Activated naive CD4-positive, alpha-beta T cell treated with anti-CD3 and anti-CD28 coated beads for 36 hours (primary cell): ENCODE data around the gene TAL2. TPM values are rescaled to one million over a fixed set of nuclear protein-coding genes. Genes with fewer than 3 reads are reported as not detected.

Experiments
- CTCF ChIA-PET: fragments of 350-600 bp; sonication (Branson Sonifier 250); formaldehyde crosslinking; loops from one replicate; lab custom pipeline; 2021; ENCODE audit warnings: antibody characterized with exemption; lab: Charles Lee
- DNase-seq: peaks from one replicate; pipeline ENCODE4 v3.0.0-alpha.2; 2020
- H3K27ac Mint-ChIP-seq: one replicate; pipeline ENCODE4 v1.8.0; 2021; ENCODE audit warnings: mild to moderate bottlenecking, mixed read lengths
- H3K27me3 Mint-ChIP-seq: one replicate; pipeline ENCODE4 v1.8.0; 2021; ENCODE audit warnings: low read depth, mixed read lengths
- H3K36me3 Mint-ChIP-seq: one replicate; pipeline ENCODE4 v1.8.0; 2021; ENCODE audit warnings: low read depth, mixed read lengths
- H3K4me1 Mint-ChIP-seq: one replicate; pipeline ENCODE4 v1.8.0; 2021; ENCODE audit warnings: low read depth, mixed read lengths
- H3K4me3 Mint-ChIP-seq: one replicate; pipeline ENCODE4 v1.8.0; 2021; ENCODE audit warnings: mild to moderate bottlenecking, moderate library complexity, mixed read lengths
- H3K9me3 Mint-ChIP-seq: one replicate; pipeline ENCODE4 v1.8.0; 2021; ENCODE audit warnings: mixed read lengths
- intact Hi-C: fragments of 100-400 bp; cut with micrococcal nuclease; formaldehyde crosslinking; loops from one replicate; pipeline ENCODE4 v1.15.1; 2023
- total RNA-seq, 2 experiments: library from RNA; stranded (reverse); gene quantifications; one replicate each; pipeline ENCODE4 v1.2.3, GENCODE V29; 2021

The TAL2 gene
- total RNA-seq, 2 experiments from 2014 or later: not detected

DNA sequence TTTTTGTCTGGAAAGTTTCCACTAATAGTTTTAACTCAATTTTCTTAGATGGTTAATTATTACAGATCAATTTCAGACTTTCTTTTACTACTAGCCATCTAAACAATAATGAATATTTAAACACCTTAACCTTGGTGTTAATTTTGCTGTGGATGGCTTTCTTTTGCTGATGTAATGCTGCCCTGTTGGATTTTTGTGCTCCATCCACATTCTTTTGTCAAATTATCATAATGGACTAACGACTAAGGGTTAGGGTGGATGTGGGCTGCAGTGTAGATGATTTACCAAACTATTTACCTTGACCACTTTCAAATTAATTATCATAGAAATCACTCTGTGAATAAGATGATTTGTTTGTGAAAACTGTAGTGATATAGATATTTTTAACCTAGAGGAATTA, 16.5 kb downstream of the TAL2 start:
- Mint-ChIP-seq H3K4me1 (no peaks in the 10 kb centered on the region), H3K9me3 (no peaks in the 10 kb centered on the region), H3K36me3 (no peaks in the 10 kb centered on the region), H3K27me3 (no peaks in the 10 kb centered on the region), H3K27ac (no peak overlapping the region), H3K4me3 (no peak overlapping the region)
- CTCF ChIA-PET: interaction anchor here (0.8 kb wide), 1 partner anchor 10 kb away, joined by 3 read pairs; no protein-coding TSS in a partner anchor
- intact Hi-C loops: no loop called here
- no peak for DNase-seq

DNA sequence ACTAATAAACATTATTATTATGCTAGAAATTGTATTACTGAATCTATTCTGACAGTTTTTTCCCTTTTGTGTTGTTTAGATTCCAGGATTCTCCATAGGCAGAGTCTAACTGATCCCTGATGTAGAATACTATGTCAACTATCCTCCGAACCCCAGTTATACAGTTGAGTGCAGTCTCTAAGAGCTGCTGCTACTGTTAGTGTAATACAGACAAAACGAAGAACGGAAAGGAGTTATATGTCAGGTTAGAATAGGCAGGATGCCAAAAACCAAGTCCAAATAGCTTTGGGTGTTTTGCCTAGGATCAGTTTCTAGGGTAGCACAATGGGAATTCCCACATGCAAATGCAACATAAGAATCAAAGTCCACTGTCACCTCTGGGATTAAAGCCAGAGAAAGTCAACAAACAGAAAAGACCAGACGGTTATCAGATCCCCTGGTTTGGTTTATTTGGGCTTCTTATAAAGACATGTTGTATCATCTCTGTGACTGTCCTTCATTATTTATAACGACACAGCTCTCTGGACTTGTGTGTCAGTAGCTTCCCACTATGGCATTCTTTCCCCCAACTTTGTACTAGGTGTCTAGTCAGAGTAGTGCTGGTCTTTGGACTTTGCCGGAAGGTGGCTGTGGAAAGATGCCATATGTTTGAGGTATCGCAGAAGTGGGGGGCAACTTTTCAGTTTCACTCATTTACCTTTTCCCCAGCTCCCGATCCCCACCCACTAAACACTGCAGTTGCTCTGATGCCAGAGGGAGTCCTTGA, 17.2 kb downstream of the TAL2 start:
- Mint-ChIP-seq H3K4me3 (no peak overlapping the region), H3K36me3 (no peaks in the 10 kb centered on the region), H3K27me3 (no peaks in the 10 kb centered on the region), H3K9me3 (no peaks in the 10 kb centered on the region), H3K27ac (no peak overlapping the region), H3K4me1 (no peaks in the 10 kb centered on the region)
- DNase-seq: no peak
- intact Hi-C loops: no loop called here
- CTCF ChIA-PET: interaction anchor here (0.8 kb wide), 2 partner anchors 10 to 39 kb away, joined by 3 read pairs; no protein-coding TSS in a partner anchor

DNA sequence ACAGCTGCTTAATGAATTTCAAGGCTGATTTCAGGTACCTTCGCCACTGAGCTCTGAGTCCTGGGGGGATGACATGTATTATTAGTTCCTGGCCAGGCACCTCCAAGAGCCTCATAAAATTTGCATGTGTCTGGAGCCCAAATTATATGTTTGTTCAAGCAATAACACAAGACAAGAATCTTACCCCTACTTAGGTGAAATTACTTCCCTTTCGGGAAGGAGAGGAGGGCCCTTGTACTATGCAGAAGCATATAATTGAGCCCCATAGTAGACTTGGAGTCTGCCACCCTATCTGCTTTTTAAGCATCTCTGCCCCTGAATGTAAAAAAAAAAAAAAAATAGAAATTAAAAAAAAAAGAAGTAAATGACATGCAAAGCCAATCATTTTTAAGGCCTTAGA, 19.1 kb downstream of the TAL2 start:
- H3K36me3 Mint-ChIP-seq: no peaks in the 10 kb centered on the region
- H3K27ac Mint-ChIP-seq: no peak overlapping the region
- no peak for DNase-seq
- H3K9me3 Mint-ChIP-seq: no peaks in the 10 kb centered on the region
- CTCF ChIA-PET: no interaction called here
- no peaks in the 10 kb centered on the region for H3K4me1 Mint-ChIP-seq
- intact Hi-C loops: no loop called here
- no peaks in the 10 kb centered on the region for H3K27me3 Mint-ChIP-seq
- H3K4me3 Mint-ChIP-seq: no peak overlapping the region

DNA sequence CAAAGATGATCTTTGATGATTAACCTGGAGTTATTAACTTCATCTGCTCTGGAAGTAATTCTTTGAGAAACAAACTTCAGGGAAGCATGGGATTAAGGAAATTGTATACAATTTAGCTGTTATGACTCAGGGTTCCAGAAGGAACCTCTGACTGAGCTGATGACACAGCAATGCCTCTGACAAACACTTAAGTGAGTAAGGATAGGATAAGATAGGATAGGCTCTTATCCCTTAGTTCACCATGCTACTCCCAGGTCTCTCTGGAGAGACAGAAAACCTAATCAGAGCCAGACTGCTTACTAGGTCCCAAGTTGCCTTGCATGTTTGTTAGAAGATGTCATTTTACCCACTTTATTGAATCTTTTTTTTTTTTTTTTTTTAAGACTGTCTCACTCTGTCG, 19.5 kb downstream of the TAL2 start:
- Mint-ChIP-seq H3K4me3 (no peak overlapping the region), H3K36me3 (no peaks in the 10 kb centered on the region), H3K27ac (no peak overlapping the region), H3K9me3 (no peaks in the 10 kb centered on the region), H3K4me1 (no peaks in the 10 kb centered on the region), H3K27me3 (no peaks in the 10 kb centered on the region)
- no peak for DNase-seq
- intact Hi-C loops: no loop called here
- CTCF ChIA-PET: no interaction called here

DNA sequence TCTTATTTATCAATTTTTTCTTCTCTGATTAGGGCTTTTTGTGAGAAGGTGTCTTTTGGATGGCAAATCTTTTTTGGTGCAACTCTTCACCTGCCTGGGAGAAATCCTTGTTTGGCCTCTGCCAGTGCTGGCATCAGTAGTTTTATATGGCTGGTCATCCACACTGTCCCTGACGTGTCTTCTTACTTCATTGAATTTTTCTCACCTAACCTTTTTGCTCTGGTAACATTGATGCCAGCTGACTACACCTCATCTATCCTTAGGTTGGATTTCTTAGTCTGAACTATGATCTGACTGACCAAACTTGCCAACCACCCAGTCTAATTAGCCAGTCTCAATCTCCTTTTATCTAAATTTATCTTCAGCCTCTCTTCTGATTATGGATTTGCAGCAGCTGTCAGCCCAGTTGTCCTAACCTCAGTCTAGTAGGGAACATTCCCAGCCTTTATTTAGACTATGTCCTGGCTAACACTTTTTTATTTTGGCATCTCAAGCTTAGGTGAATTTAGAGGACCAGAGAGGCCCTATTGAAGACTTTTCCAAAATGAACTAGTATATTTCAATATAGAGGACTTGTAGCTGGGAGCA, 21.5 kb downstream of the TAL2 start:
- Mint-ChIP-seq H3K27ac (no peak overlapping the region), H3K4me3 (no peak overlapping the region), H3K36me3 (no peaks in the 10 kb centered on the region), H3K4me1 (no peaks in the 10 kb centered on the region), H3K27me3 (peaks cover 7% of the 10 kb centered on the region), H3K9me3 (no peaks in the 10 kb centered on the region)
- CTCF ChIA-PET: interaction anchor here (0.5 kb wide), 1 partner anchor 22 kb away, joined by 3 read pairs; no protein-coding TSS in a partner anchor
- DNase-seq: no peak
- intact Hi-C loops: no loop called here

DNA sequence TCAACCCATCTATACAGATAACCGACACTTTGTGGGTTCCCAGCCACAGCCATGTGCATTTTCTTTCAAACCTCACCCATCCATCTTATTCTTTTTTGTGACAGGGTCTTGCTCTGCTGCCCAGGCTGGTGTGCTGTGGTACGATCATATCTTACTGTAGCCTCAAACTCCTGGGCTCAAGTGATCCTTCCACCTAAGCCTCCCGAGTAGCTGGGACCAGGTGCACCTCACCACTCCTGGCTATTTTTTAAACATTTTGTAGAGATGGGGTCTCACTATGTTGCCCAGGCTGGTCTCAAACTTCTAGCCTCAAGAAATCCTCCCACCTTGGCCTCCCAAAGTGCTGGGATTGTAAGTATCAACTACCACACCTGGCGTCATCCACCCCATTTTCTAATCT, 24.7 kb downstream of the TAL2 start:
- H3K36me3 Mint-ChIP-seq: no peaks in the 10 kb centered on the region
- no peaks in the 10 kb centered on the region for H3K4me1 Mint-ChIP-seq
- no peak for DNase-seq
- H3K4me3 Mint-ChIP-seq: no peak overlapping the region
- H3K27ac Mint-ChIP-seq: no peak overlapping the region
- H3K27me3 Mint-ChIP-seq: peaks cover 11% of the 10 kb centered on the region
- CTCF ChIA-PET: interaction anchor here (0.6 to 0.9 kb wide), 2 partner anchors 19 to 31 kb away, joined by 3 to 6 read pairs; no protein-coding TSS in a partner anchor
- no peaks in the 10 kb centered on the region for H3K9me3 Mint-ChIP-seq
- intact Hi-C loops: no loop called here

DNA sequence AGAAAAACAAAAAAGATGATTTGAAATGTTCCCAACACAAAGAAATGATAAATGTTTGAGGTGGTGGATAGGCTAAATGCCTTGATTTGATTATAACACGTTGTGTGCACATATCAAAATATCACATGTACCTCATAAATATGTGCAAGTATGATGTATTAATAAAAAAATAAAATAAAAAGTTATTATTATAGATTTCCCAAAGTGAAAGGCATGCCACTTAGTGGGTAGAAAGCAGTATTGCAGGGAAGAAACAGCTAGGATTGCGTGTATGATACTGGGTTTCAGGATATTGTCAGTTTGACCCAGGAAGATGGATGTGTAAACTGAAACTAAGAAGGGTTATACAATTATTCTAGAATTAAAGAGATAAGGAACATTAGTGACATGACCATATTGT, 28.5 kb downstream of the TAL2 start:
- CTCF ChIA-PET: no interaction called here
- H3K9me3 Mint-ChIP-seq: no peaks in the 10 kb centered on the region
- no peak overlapping the region for H3K4me3 Mint-ChIP-seq
- intact Hi-C loops: loop anchor here (5.0 to 10.0 kb wide), 3 partner anchors 533 to 766 kb away; partner anchors contain the start of gene ABCA1
- H3K36me3 Mint-ChIP-seq: no peaks in the 10 kb centered on the region
- H3K4me1 Mint-ChIP-seq: peaks cover 12% of the 10 kb centered on the region
- no peak overlapping the region for H3K27ac Mint-ChIP-seq
- peaks cover 17% of the 10 kb centered on the region for H3K27me3 Mint-ChIP-seq
- DNase-seq: no peak

DNA sequence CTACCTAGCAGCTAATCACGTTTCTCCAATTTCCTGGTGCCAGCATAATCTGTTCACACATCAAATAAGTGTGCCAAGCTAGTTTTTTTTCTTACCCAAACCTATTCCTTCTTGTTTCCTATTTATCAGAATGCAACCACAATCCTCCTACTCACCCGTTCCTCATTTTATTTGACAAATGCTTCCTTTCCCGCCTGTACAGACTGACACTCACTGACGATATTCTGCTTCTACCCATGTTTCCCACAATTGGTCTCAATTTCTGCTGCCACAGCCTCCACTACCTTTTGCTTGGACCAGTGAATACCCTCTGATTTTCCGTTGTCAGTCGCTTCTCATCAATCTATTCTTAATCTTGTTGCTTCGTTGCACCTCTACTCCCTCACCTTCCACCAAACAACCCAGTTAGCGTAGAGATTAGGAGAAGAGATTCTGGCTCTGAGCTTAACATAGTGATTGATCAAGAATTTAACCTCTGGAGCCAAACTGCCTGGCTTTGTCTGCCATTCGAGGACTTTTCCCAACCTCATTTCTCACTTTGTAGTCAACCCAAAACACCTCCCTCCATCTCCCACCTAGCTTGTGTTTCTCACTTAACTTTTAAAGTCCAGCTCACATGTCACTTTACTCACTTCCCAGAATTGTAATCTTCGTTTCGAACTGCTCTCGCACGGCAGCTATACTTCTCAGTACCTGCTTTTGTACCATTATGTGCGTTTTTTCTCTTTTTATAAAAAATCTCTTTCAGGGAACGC, 31.4 kb downstream of the TAL2 start:
- no peak overlapping the region for H3K27ac Mint-ChIP-seq
- intact Hi-C loops: loop anchor here (1.0 to 10.0 kb wide), 13 partner anchors 25 to 1599 kb away; partner anchors contain the start of genes ABCA1, FKTN, FSD1L and NIPSNAP3A
- peak overlapping the region; percentile 90 for H3K4me3 Mint-ChIP-seq
- DNase-seq: peak; percentile 25
- CTCF ChIA-PET: interaction anchor here (0.7 to 1.7 kb wide), 7 partner anchors 9 to 253 kb away, joined by 3 to 6 read pairs (median 3); no protein-coding TSS in a partner anchor
- H3K27me3 Mint-ChIP-seq: peaks cover 10% of the 10 kb centered on the region
- no peaks in the 10 kb centered on the region for H3K9me3 Mint-ChIP-seq
- peaks cover 28% of the 10 kb centered on the region for H3K4me1 Mint-ChIP-seq
- H3K36me3 Mint-ChIP-seq: no peaks in the 10 kb centered on the region

DNA sequence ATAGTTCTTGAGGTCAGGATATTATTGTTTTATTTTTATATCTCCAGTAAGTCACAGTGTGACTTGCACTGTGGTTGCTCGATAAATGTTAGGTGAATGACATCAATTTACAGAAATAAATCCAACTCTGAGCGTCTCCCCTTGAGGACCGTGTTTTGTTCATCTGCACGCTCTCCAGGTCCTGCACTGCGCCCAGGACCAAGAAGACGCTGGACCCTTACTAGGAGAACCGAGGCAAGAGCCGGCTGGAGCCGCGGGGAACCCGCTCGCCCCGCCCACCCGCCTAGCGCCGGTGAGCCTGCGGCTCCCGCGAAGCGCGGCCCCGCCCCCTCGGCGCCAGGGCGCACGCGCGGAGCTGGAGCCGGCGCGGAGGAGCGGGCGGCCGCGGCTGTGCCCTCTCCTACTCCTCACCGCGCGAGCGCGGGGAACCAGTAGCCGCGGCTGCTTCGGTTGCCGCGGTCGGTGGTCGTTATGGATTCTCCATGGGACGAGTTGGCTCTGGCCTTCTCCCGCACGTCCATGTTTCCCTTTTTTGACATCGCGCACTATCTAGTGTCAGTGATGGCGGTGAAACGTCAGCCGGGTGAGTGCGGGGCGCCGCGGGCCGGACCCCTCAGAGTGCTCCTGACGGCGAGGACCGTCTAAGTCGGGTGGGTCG, 32.1 kb downstream of the TAL2 start, which contains the start of gene TMEM38B:
Gene TMEM38B (plus strand): TSS at position 352 of the 658 bp plus-strand sequence. CDS start 120 bp downstream, at position 472.
- CTCF ChIA-PET: interaction anchor here (0.7 to 1.7 kb wide), 6 partner anchors 8 to 254 kb away, joined by 3 to 6 read pairs (median 3); no protein-coding TSS in a partner anchor
- Mint-ChIP-seq H3K4me1 (peaks cover 33% of the 10 kb centered on the region), H3K4me3 (peak within 1 kb of the TSS; percentile 90), H3K9me3 (no peaks in the 10 kb centered on the region), H3K27me3 (peaks cover 10% of the 10 kb centered on the region), H3K36me3 (no peaks in the 10 kb centered on the region), H3K27ac (peak within 1 kb of the TSS; percentile 75)
- intact Hi-C loops: loop anchor here (1.0 to 10.0 kb wide), 13 partner anchors 24 to 1600 kb away; partner anchors contain the start of genes ABCA1, FKTN, FSD1L and NIPSNAP3A
- peak; percentile 76 for DNase-seq

DNA sequence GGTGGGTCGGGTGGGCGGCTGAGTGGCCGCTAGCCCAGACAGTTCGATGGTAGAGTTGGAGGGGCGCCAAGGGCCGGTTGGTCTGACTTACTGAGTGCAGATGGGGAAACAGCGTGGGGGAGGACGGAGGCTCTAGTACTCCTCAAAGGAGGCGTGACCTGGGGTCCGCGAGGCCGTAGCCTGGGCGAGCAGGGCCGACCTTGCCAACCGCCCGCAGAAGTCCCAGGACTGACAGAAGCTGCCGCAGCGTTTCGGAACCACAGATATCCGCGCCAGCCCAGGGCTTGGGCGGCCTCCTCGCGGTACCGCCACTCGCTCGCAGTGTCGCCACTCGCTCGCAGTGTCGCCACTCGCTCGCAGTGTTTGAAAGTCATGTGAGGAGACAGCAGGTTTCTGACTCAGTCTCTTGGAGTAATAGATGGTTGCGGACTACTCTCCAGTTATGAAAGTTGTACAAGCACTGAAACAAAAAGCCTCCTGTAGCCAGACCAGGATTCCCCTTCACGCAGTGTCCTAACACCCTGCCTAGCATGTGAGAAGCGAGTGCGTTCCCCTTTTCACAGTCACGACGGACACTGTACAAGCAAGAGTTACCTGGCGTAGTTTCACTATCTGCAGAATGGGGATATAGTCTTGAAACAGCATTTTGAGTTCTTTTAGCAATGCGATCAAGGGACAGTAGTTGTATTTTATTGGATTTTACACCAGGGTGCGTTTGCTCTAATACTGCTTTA, 32.8 kb downstream of the TAL2 start:
- CTCF ChIA-PET: interaction anchor here (1.1 to 1.7 kb wide), 2 partner anchors 23 to 86 kb away, joined by 3 to 6 read pairs; no protein-coding TSS in a partner anchor
- DNase-seq: peak; percentile 62
- H3K36me3 Mint-ChIP-seq: no peaks in the 10 kb centered on the region
- peaks cover 36% of the 10 kb centered on the region for H3K4me1 Mint-ChIP-seq
- H3K9me3 Mint-ChIP-seq: no peaks in the 10 kb centered on the region
- peaks cover 10% of the 10 kb centered on the region for H3K27me3 Mint-ChIP-seq
- H3K4me3 Mint-ChIP-seq: peak overlapping the region; percentile 90
- H3K27ac Mint-ChIP-seq: peak overlapping the region; percentile 50
- intact Hi-C loops: loop anchor here (1.0 to 10.0 kb wide), 13 partner anchors 23 to 1600 kb away; partner anchors contain the start of genes ABCA1, FKTN, FSD1L and NIPSNAP3A
